Sigmoid colon (tissue), 7 donors: ENCODE measurements around the gene FHL3. TPM values are rescaled to one million over a fixed set of nuclear protein-coding genes. Genes with fewer than 3 reads are reported as not detected.

Experiments used
- DNase-seq: peaks from one replicate; pipeline ENCODE4 v3.0.0-alpha.2; 2019
- H3K27ac ChIP-seq, 4 donors: fragments of 200-600 bp; sonication (generic); one replicate each; pipeline ENCODE4 v1.5.1; 2016 to 2019; ENCODE audit warnings: mild to moderate bottlenecking in 1 of 4
- H3K27me3 ChIP-seq, 3 donors: fragments of 200-600 bp; sonication (generic); one replicate each; pipeline ENCODE4 v1.5.1; 2019; ENCODE audit warnings: mild to moderate bottlenecking in 1 of 3
- H3K36me3 ChIP-seq, 4 donors: fragments of 200-600 bp; sonication (generic); one replicate each; pipeline ENCODE4 v1.5.1; 2016 to 2019
- H3K4me1 ChIP-seq, 4 donors: fragments of 200-600 bp; sonication (generic); one replicate each; pipeline ENCODE4 v1.5.1; 2017 to 2019
- H3K4me3 ChIP-seq, 4 donors: fragments of 200-600 bp; sonication (generic); one replicate each; pipeline ENCODE4 v1.5.1; 2017 to 2019; ENCODE audit warnings: mild to moderate bottlenecking in 2 of 4, moderate library complexity in 1 of 4
- H3K9me3 ChIP-seq, 4 donors: fragments of 200-600 bp in 3 of 4; sonication (generic) in 3 of 4; one replicate each; pipeline versions ENCODE4 v1.5.1 to v1.6.1; 2013 to 2019
- CTCF ChIP-seq, 4 experiments: fragments of 450-650 bp in 3 of 4; fragments of 200-600 bp in 1 of 4; IDR thresholded peaks; one replicate each; pipeline ENCODE4 v1.5.1; 2016 to 2019; ENCODE audit warnings: antibody characterized with exemption in 4 of 4, mild to moderate bottlenecking in 3 of 4, moderate library complexity in 2 of 4
- EP300 ChIP-seq, 4 donors: sonication (generic); formaldehyde crosslinking; IDR thresholded peaks; one replicate each; pipeline ENCODE4 v1.6.1; 2017; ENCODE audit warnings: antibody characterized with exemption in 4 of 4
- POLR2A ChIP-seq, 2 donors: fragments of 450-650 bp; IDR thresholded peaks; one replicate each; pipeline ENCODE4 v1.6.1; 2016; ENCODE audit warnings: antibody characterized with exemption in 2 of 2, mild to moderate bottlenecking in 2 of 2, moderate library complexity in 2 of 2
- POLR2AphosphoS5 ChIP-seq, 4 donors: sonication (generic); formaldehyde crosslinking; IDR thresholded peaks; one replicate each; pipeline ENCODE4 v1.6.1; 2017; ENCODE audit warnings: antibody characterized with exemption in 4 of 4
- WGBS, 2 donors: extraction: QIAGEN DNeasy Blood & Tissue Kit; methylation state at CpG; one replicate each; pipeline ENCODE4 v1.1.7; 2013; 5-methylcytosine and 5-hydroxymethylcytosine counted together
- intact Hi-C: fragments of 100-400 bp; cut with DNase I; formaldehyde crosslinking; loops from one replicate; pipeline ENCODE4 v1.15.1; 2023
- polyA plus RNA-seq, 3 donors: library from polyadenylated mRNA; stranded (reverse); fragments of 200-250 nt; gene quantifications; one replicate each; pipeline ENCODE4 v1.2.3, GENCODE V29; 2013
- total RNA-seq, 4 donors: library from RNA; depleted of rRNA; stranded (reverse); fragments of >200 nt; gene quantifications; one replicate each; pipeline ENCODE4 v1.1.0, GENCODE V29; 2016
- donor health status: healthy with polysubstance abuse.
- donor health status: Bipolar disorder and iron deficiency.
- donor health status: healthy.

The FHL3 gene
- total and polyA plus RNA-seq, 7 donors, result 2.5 to 76.4 (median 38.9) TPM

GRCh38 chr1:38031513-38031866 is 26.2 kb upstream of the FHL3 start:
- no peak for DNase-seq
- no peak overlapping the region for H3K4me3 ChIP-seq
- H3K27ac ChIP-seq, result no peak overlapping the region
- H3K4me1 ChIP-seq, result peaks cover 0 to 28% (median 22%) of the 10 kb centered on the region in 4 donors
- H3K9me3 ChIP-seq, result no peaks in the 10 kb centered on the region
- H3K36me3 ChIP-seq, result peaks cover 0 to 6% (median under 1%) of the 10 kb centered on the region in 4 donors
- TF ChIP-seq POLR2A (IDR thresholded peaks at IDR 0.05), result no peak
- TF ChIP-seq EP300 (IDR thresholded peaks at IDR 0.05), result no peak
- intact Hi-C loops, result loop anchor here (10.0 kb wide), 1 partner anchor 803 kb away; no protein-coding TSS in a partner anchor
- H3K27me3 ChIP-seq, result no peaks in the 10 kb centered on the region
- WGBS, 2 donors, result 27 to 58% methylated on average over 4 of the region's 4 CpGs

- intact Hi-C loops, result loop anchor here (10.0 kb wide), 1 partner anchor 804 kb away; no protein-coding TSS in a partner anchor
- Histone ChIP-seq H3K4me1 (peaks cover 0 to 28% (median 22%) of the 10 kb centered on the region in 4 donors), H3K4me3 (no peak overlapping the region), H3K27me3 (no peaks in the 10 kb centered on the region), H3K9me3 (no peaks in the 10 kb centered on the region), H3K27ac (no peak overlapping the region), H3K36me3 (peaks cover 2 to 10% (median 7%) of the 10 kb centered on the region in 4 donors)
- DNase-seq, result no peak
- no peak for TF ChIP-seq POLR2AphosphoS5 (IDR thresholded peaks at IDR 0.05)
- TF ChIP-seq POLR2A (IDR thresholded peaks at IDR 0.05), result no peak
- no peak for TF ChIP-seq EP300 (IDR thresholded peaks at IDR 0.05)
- no peak for TF ChIP-seq CTCF (IDR thresholded peaks at IDR 0.05)
- 80 to 81% methylated on average over 17 of the region's 17 CpGs for WGBS, 2 donors
These were observed 25.5 kb upstream of the FHL3 start for GRCh38 chr1:38030596-38031512.

GRCh38 chr1:38029685-38030511 is 24.6 kb upstream of the FHL3 start:
- TF ChIP-seq CTCF (IDR thresholded peaks at IDR 0.05) (no peak), POLR2AphosphoS5 (IDR thresholded peaks at IDR 0.05) (peak in 2 of 4 donors; percentile 20 to 28), POLR2A (IDR thresholded peaks at IDR 0.05) (no peak), EP300 (IDR thresholded peaks at IDR 0.05) (no peak)
- peak; percentile 68 for DNase-seq
- Histone ChIP-seq H3K4me1 (peaks cover 0 to 28% (median 22%) of the 10 kb centered on the region in 4 donors), H3K9me3 (no peaks in the 10 kb centered on the region), H3K27ac (peak overlapping the region in 2 of 4 donors; percentile 30 to 58), H3K36me3 (peaks cover 5 to 20% (median 16%) of the 10 kb centered on the region in 4 donors), H3K27me3 (no peaks in the 10 kb centered on the region), H3K4me3 (peak overlapping the region in 2 of 4 donors; percentile 11 to 14)
- 8 to 16% methylated on average over 12 of the region's 12 CpGs for WGBS, 2 donors
- intact Hi-C loops, result loop anchor here (10.0 kb wide), 1 partner anchor 805 kb away; no protein-coding TSS in a partner anchor

- Histone ChIP-seq H3K27me3 (no peaks in the 10 kb centered on the region), H3K4me3 (peak overlapping the region in 2 of 4 donors; percentile 11 to 14), H3K4me1 (peaks cover 0 to 28% (median 22%) of the 10 kb centered on the region in 4 donors), H3K36me3 (peaks cover 5 to 25% (median 21%) of the 10 kb centered on the region in 4 donors), H3K27ac (peak overlapping the region in 2 of 4 donors; percentile 30 to 58), H3K9me3 (no peaks in the 10 kb centered on the region)
- intact Hi-C loops, result no loop called here
- DNase-seq, result peak; percentile 74
- TF ChIP-seq EP300 (IDR thresholded peaks at IDR 0.05), result no peak
- no peak for TF ChIP-seq POLR2AphosphoS5 (IDR thresholded peaks at IDR 0.05)
- WGBS, 2 donors, result 19 to 52% methylated on average over 23 of the region's 23 CpGs
These were observed 23.9 kb upstream of the FHL3 start for GRCh38 chr1:38029081-38029681.

- H3K27ac ChIP-seq, result peak overlapping the region in 1 of 4 donors; percentile 58
- DNase-seq, result peak; percentile 51
- peaks cover 0 to 28% (median 22%) of the 10 kb centered on the region in 4 donors for H3K4me1 ChIP-seq
- no peaks in the 10 kb centered on the region for H3K9me3 ChIP-seq
- intact Hi-C loops, result no loop called here
- H3K27me3 ChIP-seq, result no peaks in the 10 kb centered on the region
- 67 to 77% methylated on average over 2 of the region's 2 CpGs for WGBS, 2 donors
- TF ChIP-seq POLR2A (IDR thresholded peaks at IDR 0.05) (no peak), POLR2AphosphoS5 (IDR thresholded peaks at IDR 0.05) (no peak)
- H3K4me3 ChIP-seq, result no peak overlapping the region
- H3K36me3 ChIP-seq, result peaks cover 9 to 30% (median 26%) of the 10 kb centered on the region in 4 donors
These were observed 23.4 kb upstream of the FHL3 start for GRCh38 chr1:38028671-38029070.
